Measurements from ENCODE around the gene KCNT1. TPM values are rescaled to one million over a fixed set of nuclear protein-coding genes. Genes with fewer than 3 reads are reported as not detected.

KCNT1 gene
- total RNA-seq, 1 donor from 2014 or later, result not detected

DNA sequence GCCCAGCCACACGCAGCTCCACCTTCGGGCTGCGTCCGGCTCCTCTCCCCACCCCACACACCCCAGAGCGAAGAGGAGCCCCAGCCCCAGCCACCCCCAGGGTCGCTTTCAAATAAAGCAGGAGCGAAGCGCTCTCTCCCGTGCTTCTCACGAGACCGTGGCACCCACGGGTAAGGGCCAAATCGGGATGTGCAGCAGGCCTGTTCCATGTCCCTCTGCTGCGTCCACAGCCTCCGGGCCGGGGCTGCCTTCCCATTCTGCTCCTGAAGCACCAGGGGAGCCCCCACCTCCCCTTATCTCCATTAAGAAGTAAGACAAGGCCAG, 59.8 kb downstream of the KCNT1 start:
- intact Hi-C loops (cut with micrococcal nuclease), result no loop called here
- H3K27me3 Mint-ChIP-seq, result no peaks in the 10 kb centered on the region
- no peak overlapping the region for H3K4me3 Mint-ChIP-seq
- peaks cover 3% of the 10 kb centered on the region for H3K9me3 Mint-ChIP-seq
- ChIA-PET CTCF (no interaction called here), POLR2A (no interaction called here)
- TF ChIP-seq, protein P1, sequence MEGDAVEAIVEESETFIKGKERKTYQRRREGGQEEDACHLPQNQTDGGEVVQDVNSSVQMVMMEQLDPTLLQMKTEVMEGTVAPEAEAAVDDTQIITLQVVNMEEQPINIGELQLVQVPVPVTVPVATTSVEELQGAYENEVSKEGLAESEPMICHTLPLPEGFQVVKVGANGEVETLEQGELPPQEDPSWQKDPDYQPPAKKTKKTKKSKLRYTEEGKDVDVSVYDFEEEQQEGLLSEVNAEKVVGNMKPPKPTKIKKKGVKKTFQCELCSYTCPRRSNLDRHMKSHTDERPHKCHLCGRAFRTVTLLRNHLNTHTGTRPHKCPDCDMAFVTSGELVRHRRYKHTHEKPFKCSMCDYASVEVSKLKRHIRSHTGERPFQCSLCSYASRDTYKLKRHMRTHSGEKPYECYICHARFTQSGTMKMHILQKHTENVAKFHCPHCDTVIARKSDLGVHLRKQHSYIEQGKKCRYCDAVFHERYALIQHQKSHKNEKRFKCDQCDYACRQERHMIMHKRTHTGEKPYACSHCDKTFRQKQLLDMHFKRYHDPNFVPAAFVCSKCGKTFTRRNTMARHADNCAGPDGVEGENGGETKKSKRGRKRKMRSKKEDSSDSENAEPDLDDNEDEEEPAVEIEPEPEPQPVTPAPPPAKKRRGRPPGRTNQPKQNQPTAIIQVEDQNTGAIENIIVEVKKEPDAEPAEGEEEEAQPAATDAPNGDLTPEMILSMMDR (IDR thresholded peaks at IDR 0.05), result no peak
- no peak overlapping the region for H3K27ac Mint-ChIP-seq
- DNase-seq (no peak), ATAC-seq (ENCODE audit: low read depth) (no peak)
- H3K36me3 Mint-ChIP-seq (ENCODE audit: low read depth), result no peaks in the 10 kb centered on the region
- no peaks in the 10 kb centered on the region for H3K4me1 Mint-ChIP-seq

DNA sequence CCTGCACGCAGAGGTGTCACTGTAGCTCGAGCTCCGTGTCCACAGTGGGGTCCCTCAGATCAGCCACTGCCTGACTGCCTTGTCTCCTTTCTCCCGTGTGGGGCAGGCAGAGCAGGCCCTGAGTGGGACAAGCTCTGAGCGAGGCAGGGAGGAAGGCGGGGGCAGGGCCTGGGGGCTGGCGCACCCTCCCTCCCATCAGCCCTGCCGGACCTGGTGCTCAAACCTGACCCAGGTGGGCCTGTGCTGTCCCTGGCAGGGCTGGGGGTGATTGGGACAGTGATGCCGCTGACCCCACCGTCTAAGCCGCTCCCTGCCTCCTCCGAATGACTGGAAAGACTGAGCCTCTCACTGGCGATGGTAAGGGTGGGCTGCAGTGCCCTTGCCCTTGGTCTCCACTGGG, 60.9 kb downstream of the KCNT1 start:
- ChIA-PET CTCF (no interaction called here), POLR2A (no interaction called here)
- Mint-ChIP-seq H3K4me3 (no peak overlapping the region), H3K27me3 (no peaks in the 10 kb centered on the region), H3K9me3 (peaks cover 3% of the 10 kb centered on the region), H3K4me1 (no peaks in the 10 kb centered on the region), H3K36me3 (ENCODE audit: low read depth) (no peaks in the 10 kb centered on the region), H3K27ac (no peak overlapping the region)
- DNase-seq (no peak), ATAC-seq (ENCODE audit: low read depth) (no peak)
- TF ChIP-seq, protein P1 (IDR thresholded peaks at IDR 0.05), result no peak
- intact Hi-C loops (cut with micrococcal nuclease), result no loop called here

DNA sequence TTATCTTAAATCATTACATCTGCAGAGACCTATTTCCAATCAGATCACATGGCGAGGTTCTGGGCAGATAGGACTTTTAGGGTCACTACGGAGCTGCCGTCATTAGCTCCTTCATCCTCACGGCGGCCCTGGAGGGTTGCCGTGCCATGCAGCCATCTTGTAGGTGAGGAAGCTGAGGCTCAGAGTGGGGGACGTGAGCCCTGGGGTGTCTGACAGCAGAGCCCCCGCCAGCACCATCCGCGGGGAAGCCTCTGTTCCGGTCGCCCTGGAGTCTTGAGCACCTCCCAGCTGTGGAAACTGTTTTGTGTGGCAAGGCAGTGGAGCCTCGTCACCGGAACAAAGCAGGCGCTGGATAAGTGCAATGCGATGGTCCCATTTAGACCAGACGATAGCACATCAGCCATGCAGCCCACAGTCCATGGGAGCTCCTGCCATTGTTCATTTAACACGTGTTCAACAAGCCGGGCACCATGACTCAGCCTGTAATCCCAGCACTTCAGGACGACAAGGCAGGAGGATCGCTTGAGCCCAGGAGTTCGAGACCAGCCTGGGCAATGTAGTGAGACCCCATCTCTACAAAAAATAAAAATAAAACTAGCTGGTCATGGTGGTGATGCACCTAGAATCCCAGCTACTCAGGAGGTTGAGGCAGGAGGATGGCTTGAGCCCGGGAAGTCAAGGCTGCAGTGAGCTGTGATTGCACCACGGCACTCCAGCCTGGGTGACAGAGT, 61.9 kb downstream of the KCNT1 start:
- no peaks in the 10 kb centered on the region for H3K36me3 Mint-ChIP-seq (ENCODE audit: low read depth)
- ChIA-PET POLR2A (no interaction called here), CTCF (no interaction called here)
- TF ChIP-seq, protein P1 (IDR thresholded peaks at IDR 0.05), result no peak
- no peak overlapping the region for H3K27ac Mint-ChIP-seq
- no peak for ATAC-seq (ENCODE audit: low read depth)
- no peak overlapping the region for H3K4me3 Mint-ChIP-seq
- intact Hi-C loops (cut with micrococcal nuclease), result no loop called here
- no peaks in the 10 kb centered on the region for H3K4me1 Mint-ChIP-seq
- DNase-seq, result no peak
- peaks cover 3% of the 10 kb centered on the region for H3K9me3 Mint-ChIP-seq
- no peaks in the 10 kb centered on the region for H3K27me3 Mint-ChIP-seq

DNA sequence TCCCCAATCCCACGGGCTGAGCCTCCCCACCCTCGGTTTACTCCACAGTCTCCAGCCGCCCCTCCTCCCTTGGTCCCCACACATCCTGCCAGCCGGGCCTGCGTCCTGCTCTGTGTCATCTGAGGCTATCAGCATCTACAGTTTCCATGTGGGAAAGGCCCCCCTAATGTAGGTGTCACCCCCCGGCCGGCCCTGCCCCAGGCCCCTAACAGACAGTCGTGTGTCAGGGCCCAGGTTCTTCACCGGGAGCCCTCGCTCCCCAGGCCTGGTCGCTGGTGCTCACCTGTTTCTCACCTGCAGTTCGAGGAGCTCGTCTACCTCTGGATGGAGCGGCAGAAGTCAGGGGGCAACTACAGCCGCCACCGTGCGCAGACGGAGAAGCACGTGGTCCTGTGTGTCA, 62.7 kb downstream of the KCNT1 start:
- TF ChIP-seq, protein P1 (IDR thresholded peaks at IDR 0.05), result no peak
- Mint-ChIP-seq H3K27me3 (no peaks in the 10 kb centered on the region), H3K27ac (no peak overlapping the region), H3K4me1 (no peaks in the 10 kb centered on the region), H3K36me3 (ENCODE audit: low read depth) (no peaks in the 10 kb centered on the region), H3K9me3 (peaks cover 3% of the 10 kb centered on the region), H3K4me3 (no peak overlapping the region)
- ChIA-PET CTCF (no interaction called here), POLR2A (no interaction called here)
- no peak for DNase-seq
- no peak for ATAC-seq (ENCODE audit: low read depth)
- intact Hi-C loops (cut with micrococcal nuclease), result no loop called here

DNA sequence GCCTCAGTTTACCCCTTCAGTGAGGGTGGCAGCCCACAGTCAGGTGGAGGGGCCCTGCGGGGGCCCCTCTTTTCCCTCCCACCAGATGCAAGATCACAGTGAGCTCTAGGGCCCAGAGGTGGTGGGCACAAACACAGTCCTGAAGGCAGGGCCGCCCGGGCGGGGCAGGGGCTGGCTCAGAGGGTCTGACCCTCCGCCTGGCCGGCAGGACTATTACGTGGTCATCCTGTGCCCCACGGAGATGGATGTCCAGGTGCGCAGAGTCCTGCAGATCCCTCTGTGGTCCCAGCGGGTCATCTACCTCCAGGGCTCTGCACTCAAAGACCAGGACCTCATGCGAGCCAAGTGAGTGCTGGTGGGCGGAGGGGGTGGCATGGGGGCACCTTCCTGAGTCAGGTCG, 63.4 kb downstream of the KCNT1 start:
- Mint-ChIP-seq H3K9me3 (peaks cover 3% of the 10 kb centered on the region), H3K4me3 (no peak overlapping the region), H3K36me3 (ENCODE audit: low read depth) (no peaks in the 10 kb centered on the region), H3K4me1 (no peaks in the 10 kb centered on the region), H3K27ac (no peak overlapping the region), H3K27me3 (no peaks in the 10 kb centered on the region)
- DNase-seq (no peak), ATAC-seq (ENCODE audit: low read depth) (no peak)
- intact Hi-C loops (cut with micrococcal nuclease), result no loop called here
- ChIA-PET POLR2A (no interaction called here), CTCF (no interaction called here)
- TF ChIP-seq, protein P1 (IDR thresholded peaks at IDR 0.05), result no peak

All from activated B cell treated with CpG ODN at 0.5 μM for 24 hours (primary cell).